Keratinocyte (primary cell): ENCODE data around the gene GNG4. TPM values are rescaled to one million over a fixed set of nuclear protein-coding genes. Genes with fewer than 3 reads are reported as not detected.
"Not testable (repeated sequence)": the region's sequence is repeated elsewhere in the genome, so short reads cannot be mapped to it uniquely, and the experiment has no call there.

Experiments used
- DNase-seq: peaks from one replicate; pipeline ENCODE4 v3.0.0-alpha.2; 2011; ENCODE audit warnings: low read depth, missing footprints, low spot score
- FAIRE-seq: peaks from 2 replicates; lab custom pipeline; 2011; peaks lifted over from hg19 to GRCh38; lab: Jason Lieb, UNC
- H2AFZ ChIP-seq: 2 replicates; pipeline ENCODE4 v1.6.0; 2012; ENCODE audit warnings: low read length, control low read depth, inconsistent platforms; ENCODE audit not compliant: control insufficient read depth
- H3K27ac ChIP-seq: 2 replicates; pipeline ENCODE4 v1.5.1; 2011; ENCODE audit warnings: low read length; ENCODE audit not compliant: control insufficient read depth, insufficient read depth
- H3K27me3 ChIP-seq: 3 replicates; pipeline ENCODE4 v1.6.0; 2011; ENCODE audit warnings: low read length; ENCODE audit not compliant: control insufficient read depth, insufficient read depth; ENCODE audit errors: extremely low read depth
- H3K36me3 ChIP-seq, 2 experiments: 2 replicates in 1 of 2; 3 replicates in 1 of 2; pipeline ENCODE4 v1.5.1; 2011; ENCODE audit warnings: low read length in 2 of 2, mild to moderate bottlenecking in 1 of 2; ENCODE audit not compliant: control insufficient read depth in 2 of 2, insufficient read depth in 2 of 2; ENCODE audit errors: extremely low read depth in 1 of 2
- H3K4me1 ChIP-seq: 3 replicates; pipeline ENCODE4 v1.5.1; 2011; ENCODE audit warnings: low read length; ENCODE audit not compliant: control insufficient read depth, insufficient read depth; ENCODE audit errors: extremely low read depth
- H3K4me2 ChIP-seq: 3 replicates; pipeline ENCODE4 v1.6.0; 2011; ENCODE audit warnings: low read depth, low read length; ENCODE audit not compliant: control insufficient read depth, insufficient read depth; ENCODE audit errors: extremely low read depth
- H3K4me3 ChIP-seq, 3 experiments: fragments of 200-600 bp in 1 of 3; sonication (generic) in 1 of 3; 2 replicates in 2 of 3; 3 replicates in 1 of 3; pipeline ENCODE4 v1.5.1; 2011 to 2016; ENCODE audit warnings: low read length in 3 of 3, mild to moderate bottlenecking in 3 of 3, control low read depth in 2 of 3, inconsistent platforms in 1 of 3, low read depth in 1 of 3, mixed read lengths in 1 of 3, mixed run types in 1 of 3, moderate library complexity in 1 of 3; ENCODE audit not compliant: control insufficient read depth in 2 of 3, insufficient read depth in 2 of 3; ENCODE audit errors: extremely low read depth in 1 of 3
- H3K79me2 ChIP-seq: 2 replicates; pipeline ENCODE4 v1.6.0; 2012; ENCODE audit warnings: low read length; ENCODE audit not compliant: control insufficient read depth, insufficient read depth
- H3K9ac ChIP-seq: 3 replicates; pipeline ENCODE4 v1.6.0; 2011; ENCODE audit warnings: low read length; ENCODE audit not compliant: control insufficient read depth, insufficient read depth; ENCODE audit errors: extremely low read depth
- H3K9me1 ChIP-seq: 3 replicates; pipeline ENCODE4 v1.6.0; 2011; ENCODE audit warnings: low read length; ENCODE audit not compliant: control insufficient read depth, insufficient read depth; ENCODE audit errors: extremely low read depth
- H3K9me3 ChIP-seq: 2 replicates; pipeline ENCODE4 v1.5.1; 2012; ENCODE audit warnings: low read depth, low read length; ENCODE audit not compliant: control insufficient read depth
- H4K20me1 ChIP-seq: 3 replicates; pipeline ENCODE4 v1.6.0; 2011; ENCODE audit warnings: low read length; ENCODE audit not compliant: control insufficient read depth, insufficient read depth; ENCODE audit errors: extremely low read depth
- EZH2 ChIP-seq: IDR thresholded peaks from one replicate; pipeline ENCODE4 v1.6.1; 2012; ENCODE audit warnings: inconsistent platforms, mild to moderate bottlenecking, low read length, moderate library complexity
- dilution Hi-C: fragments of 300-500 bp; cut with MboI; formaldehyde crosslinking; loops from one replicate; pipeline ENCODE4 v1.7.0; 2020; ENCODE audit warnings: low sequenced_read_pairs; ENCODE audit not compliant: extremely low pct_ligation_motif_present
- polyA plus RNA-seq, 5 experiments: library from polyadenylated mRNA; depleted of rRNA in 3 of 5; stranded (reverse) in 3 of 5; stranded (forward) in 1 of 5; unstranded in 1 of 5; fragments of >200 nt; gene quantifications; 1 replicate in 1 of 5; 2 replicates in 3 of 5; 3 replicates in 1 of 5; pipeline versions ENCODE4 v1.2.1 to v1.2.3, GENCODE V29; 2011 to 2012; ENCODE audit warnings: missing spikeins in 2 of 5, low read depth in 1 of 5, low replicate concordance in 1 of 5
- TF ChIP-seq, protein P1 (sequence below), 3 experiments: IDR thresholded peaks in 1 of 3; conservative IDR thresholded peaks in 1 of 3; optimal IDR thresholded peaks in 1 of 3; 2 replicates in 2 of 3; 3 replicates in 1 of 3; pipeline versions ENCODE3 to v1.5.1; 2011; ENCODE audit warnings: low read length in 3 of 3, mild to moderate bottlenecking in 3 of 3, moderate library complexity in 2 of 3, control low read depth in 1 of 3, inconsistent platforms in 1 of 3; ENCODE audit not compliant: insufficient read depth in 2 of 3; ENCODE audit errors: extremely low read depth in 1 of 3

The GNG4 gene
- polyA plus RNA-seq, 1 donor (not counting 4 experiments of a cell fraction or from before 2014, with no cell fraction given): 0.07 TPM

DNA sequence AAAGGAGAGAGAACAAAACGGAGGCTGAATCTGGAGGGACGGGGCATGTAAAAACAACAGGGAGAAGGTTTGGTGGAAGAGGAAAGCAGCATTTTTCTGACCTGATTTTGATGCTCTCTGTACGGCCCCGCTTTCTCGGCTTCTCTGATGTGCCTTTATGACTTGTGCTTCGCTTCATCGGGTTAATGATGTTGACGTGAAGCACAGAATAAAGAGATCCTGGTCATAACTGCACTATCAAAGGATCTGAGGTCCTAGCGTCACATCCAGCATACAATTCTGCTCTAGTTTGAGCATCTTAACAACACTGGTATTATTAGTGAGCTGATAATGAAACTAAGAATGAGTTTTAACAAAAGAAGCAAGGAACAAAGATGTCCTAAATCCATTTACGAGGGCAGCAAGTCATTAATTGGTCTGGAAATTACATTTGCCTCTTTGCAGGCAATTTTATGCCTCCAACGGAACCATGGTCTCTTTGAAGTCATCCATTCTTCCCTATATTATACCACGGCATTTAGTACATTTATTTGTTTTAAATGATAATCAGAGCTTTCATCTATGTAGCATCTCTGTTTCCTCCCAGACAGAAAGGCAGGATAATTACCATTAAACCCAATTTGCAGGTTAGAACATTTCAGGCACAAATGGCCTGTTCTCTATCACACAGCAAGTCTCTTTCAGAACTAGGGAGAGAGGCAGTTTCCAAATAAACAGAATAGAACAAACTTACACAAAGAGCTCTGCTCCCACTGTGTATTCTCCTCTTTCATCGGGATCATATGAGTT is 100.0 kb downstream of the GNG4 start:
- Histone ChIP-seq H4K20me1 (no peaks in the 10 kb centered on the region), H3K4me3 (no peak overlapping the region), H3K4me1 (no peaks in the 10 kb centered on the region), H3K9me1 (no peaks in the 10 kb centered on the region), H2AFZ (no peak overlapping the region), H3K9me3 (no peaks in the 10 kb centered on the region), H3K27me3 (no peaks in the 10 kb centered on the region), H3K36me3 (no peaks in the 10 kb centered on the region), H3K27ac (no peak overlapping the region), H3K4me2 (no peak overlapping the region), H3K9ac (no peak overlapping the region), H3K79me2 (no peaks in the 10 kb centered on the region)
- FAIRE-seq (no peak), DNase-seq (no peak)
- TF ChIP-seq, protein P1, sequence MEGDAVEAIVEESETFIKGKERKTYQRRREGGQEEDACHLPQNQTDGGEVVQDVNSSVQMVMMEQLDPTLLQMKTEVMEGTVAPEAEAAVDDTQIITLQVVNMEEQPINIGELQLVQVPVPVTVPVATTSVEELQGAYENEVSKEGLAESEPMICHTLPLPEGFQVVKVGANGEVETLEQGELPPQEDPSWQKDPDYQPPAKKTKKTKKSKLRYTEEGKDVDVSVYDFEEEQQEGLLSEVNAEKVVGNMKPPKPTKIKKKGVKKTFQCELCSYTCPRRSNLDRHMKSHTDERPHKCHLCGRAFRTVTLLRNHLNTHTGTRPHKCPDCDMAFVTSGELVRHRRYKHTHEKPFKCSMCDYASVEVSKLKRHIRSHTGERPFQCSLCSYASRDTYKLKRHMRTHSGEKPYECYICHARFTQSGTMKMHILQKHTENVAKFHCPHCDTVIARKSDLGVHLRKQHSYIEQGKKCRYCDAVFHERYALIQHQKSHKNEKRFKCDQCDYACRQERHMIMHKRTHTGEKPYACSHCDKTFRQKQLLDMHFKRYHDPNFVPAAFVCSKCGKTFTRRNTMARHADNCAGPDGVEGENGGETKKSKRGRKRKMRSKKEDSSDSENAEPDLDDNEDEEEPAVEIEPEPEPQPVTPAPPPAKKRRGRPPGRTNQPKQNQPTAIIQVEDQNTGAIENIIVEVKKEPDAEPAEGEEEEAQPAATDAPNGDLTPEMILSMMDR (optimal IDR thresholded peaks at IDR 0.05 in 1 of 3, IDR thresholded peaks at IDR 0.05 in 1 of 3, conservative IDR thresholded peaks at IDR 0.05 in 1 of 3; ENCODE audit: extremely low read depth in 1 of 3, insufficient read depth in 2 of 3, low read length in 3 of 3): no peak
- TF ChIP-seq EZH2: no peak
- dilution Hi-C loops: no loop called here

DNA sequence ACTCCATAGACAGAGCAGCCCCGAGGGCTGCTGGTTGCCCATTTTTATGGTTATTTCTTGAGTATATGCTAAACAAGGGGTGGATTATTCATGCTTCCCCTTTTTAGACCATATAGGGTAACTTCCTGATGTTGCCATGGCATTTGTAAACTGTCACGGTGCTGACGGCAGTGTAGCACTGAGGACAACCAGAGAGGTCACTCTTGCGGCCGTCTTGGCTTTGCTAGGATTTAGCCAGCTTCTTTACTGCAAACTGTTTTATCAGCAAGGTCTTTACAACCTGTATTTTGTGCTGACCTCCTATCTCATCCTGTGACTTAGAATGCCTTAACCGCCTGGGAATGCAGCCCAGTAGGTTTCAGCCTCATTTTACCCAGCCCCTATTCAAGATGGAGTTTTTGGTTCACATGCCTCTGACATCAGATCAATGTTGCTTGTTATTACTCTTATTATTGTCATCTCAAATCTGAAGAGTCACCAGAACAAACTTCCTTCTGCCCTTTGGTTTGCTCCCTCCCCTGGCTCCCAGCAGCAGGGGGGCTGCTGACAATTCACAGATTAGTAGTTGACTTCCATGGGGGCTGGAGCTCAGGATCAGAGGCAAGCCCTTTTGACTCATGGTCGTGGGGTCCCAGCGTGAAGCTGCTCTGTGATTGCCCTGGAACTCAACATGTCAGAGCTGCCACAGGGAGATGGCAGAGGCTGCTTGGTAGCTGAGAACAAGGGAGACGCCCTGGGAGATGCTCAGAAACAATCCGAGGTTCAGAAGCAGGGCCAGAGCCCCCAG is 103.0 kb downstream of the GNG4 start:
- FAIRE-seq: not testable (repeated sequence)

More for the DNA sequence above, 103.0 kb downstream of the GNG4 start:
- H3K9ac ChIP-seq, H3K9me1 ChIP-seq, DNase-seq, H2AFZ ChIP-seq, H3K4me3 ChIP-seq, H3K27me3 ChIP-seq, H4K20me1 ChIP-seq, H3K79me2 ChIP-seq, H3K4me1 ChIP-seq, dilution Hi-C loops, H3K27ac ChIP-seq, H3K4me2 ChIP-seq, H3K9me3 ChIP-seq, H3K36me3 ChIP-seq: not testable (repeated sequence)
